ENCODE results near the gene C2orf81.
A peak's percentile ranks its signal among the peaks of the same experiment; 100 is the strongest.
"Not testable (repeated sequence)": the region's sequence is repeated elsewhere in the genome, so short reads cannot be mapped to it uniquely, and the experiment has no call there.

Gene C2orf81
- 0 to 0.96 (median 0.16) reads per million in 3 experiments for total RNA-seq

- peak; percentile 95 for DNase-seq
These were observed at the start of gene C2orf81, which contains the start of gene WDR54 for GRCh38 chr2:74421221-74421870. C2orf81 (minus strand) TSS chr2:74421619; CDS start chr2:74421560, 59 bp downstream. WDR54 (plus strand) TSS chr2:74421730; CDS start chr2:74422154, 424 bp downstream.

- not testable (repeated sequence) for DNase-seq
These were observed 49.3 kb upstream of the C2orf81 start for GRCh38 chr2:74470742-74471141.

DNA sequence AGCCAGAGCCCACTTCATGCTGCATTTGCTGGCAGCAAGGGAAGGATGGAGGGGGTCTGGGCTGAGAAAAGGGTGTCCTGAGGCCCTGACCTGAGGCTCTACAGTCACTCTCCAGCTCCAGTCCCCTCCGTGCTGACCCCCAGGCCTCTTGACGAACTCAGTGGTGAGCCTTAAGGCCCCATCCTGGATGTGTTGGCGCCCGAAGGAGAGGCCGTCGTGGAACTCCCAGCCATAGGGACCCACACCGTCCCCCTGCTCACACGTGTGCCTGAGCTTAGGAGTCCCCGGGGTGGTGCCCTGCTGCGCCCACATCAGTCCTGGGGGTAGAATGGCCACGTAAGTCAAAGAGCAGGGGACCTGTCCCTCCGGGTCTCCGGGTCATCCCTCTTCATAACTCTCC lies 43.0 kb upstream of the C2orf81 start:
- no peak for DNase-seq

- DNase-seq = no peak
These were observed 41.3 kb upstream of the C2orf81 start for GRCh38 chr2:74462786-74463105.

GRCh38 chr2:74462054-74462785 lies 40.8 kb upstream of the C2orf81 start:
- no peak for DNase-seq

DNA sequence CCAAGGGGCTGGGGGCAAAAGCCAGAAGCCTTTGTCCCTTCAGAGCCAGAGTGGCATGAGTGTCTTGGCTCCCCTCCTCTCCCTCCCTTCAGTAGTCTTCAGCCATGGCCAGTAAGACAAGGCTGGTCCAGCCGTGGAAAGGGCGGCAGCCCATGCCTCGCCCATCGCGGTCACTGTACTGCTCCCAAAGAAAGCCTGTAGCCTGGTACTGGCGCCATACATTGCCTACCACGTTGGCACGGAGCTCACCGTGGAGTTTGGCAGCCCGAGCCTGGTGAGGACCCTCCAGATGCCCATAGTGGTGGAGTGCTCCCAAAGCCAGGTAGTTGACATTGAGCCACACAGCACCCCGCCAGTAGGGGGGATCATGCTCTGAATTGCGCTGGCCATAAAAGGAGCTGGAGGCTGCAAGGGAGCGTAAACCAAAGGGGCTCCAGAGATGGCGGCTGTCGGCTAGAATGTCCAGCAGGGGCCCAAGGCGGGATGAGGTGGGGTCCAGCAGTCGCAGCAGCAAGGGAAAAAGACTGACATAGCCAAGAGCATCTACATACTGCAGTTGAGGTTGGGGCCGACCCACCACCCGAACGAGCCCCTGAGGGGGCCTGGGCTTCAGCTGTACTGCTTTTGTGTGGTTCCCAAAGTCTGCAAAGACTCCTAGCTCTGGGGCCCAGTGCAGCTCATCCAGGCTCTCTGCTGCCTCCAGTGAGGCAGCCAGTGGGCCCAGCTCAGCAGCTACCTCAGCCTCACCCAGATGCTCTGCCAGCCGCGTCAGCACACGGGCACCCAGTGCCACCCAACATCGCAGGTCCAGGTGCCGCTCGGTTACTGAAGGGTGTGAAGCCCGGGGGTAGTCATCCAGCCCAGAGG lies 40.0 kb upstream of the C2orf81 start:
- DNase-seq = no peak

DNA sequence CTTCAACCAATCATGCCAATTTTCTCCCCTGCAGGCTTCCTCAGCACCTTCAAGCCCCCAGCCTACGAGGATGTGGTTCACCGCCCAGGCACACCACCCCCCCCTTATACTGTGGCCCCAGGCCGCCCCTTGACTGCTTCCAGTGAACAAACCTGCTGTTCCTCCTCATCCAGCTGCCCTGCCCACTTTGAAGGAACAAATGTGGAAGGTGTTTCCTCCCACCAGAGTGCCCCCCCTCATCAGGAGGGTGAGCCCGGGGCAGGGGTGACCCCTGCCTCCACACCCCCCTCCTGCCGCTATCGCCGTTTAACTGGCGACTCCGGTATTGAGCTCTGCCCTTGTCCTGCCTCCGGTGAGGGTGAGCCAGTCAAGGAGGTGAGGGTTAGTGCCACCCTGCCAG lies 38.8 kb upstream of the C2orf81 start:
- DNase-seq = not testable (repeated sequence)

DNA sequence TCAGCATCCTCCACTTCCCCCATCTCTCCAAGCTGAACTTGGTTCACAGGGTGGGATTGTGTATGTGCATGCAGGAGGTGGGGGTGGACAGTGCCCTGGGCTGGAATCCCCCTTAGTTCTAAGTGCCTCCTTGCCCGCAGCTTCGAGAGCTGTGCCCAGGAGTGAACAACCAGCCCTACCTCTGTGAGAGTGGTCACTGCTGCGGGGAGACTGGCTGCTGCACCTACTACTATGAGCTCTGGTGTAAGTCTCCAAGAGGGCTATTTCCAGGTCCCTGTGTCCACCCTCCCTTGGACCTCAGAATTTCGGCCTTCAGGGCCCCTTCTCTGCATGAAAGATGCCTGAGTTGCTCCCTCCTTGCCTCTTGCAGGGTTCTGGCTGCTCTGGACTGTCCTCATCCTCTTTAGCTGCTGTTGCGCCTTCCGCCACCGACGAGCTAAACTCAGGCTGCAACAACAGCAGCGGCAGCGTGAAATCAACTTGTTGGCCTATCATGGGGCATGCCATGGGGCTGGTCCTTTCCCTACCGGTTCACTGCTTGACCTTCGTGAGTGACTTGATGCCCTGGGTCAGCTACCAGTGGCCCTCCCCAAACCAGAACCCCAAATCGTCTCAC lies 38.2 kb upstream of the C2orf81 start:
- not testable (repeated sequence) for DNase-seq

- no peak for DNase-seq
These were observed 37.5 kb upstream of the C2orf81 start for GRCh38 chr2:74458938-74459363.

DNA sequence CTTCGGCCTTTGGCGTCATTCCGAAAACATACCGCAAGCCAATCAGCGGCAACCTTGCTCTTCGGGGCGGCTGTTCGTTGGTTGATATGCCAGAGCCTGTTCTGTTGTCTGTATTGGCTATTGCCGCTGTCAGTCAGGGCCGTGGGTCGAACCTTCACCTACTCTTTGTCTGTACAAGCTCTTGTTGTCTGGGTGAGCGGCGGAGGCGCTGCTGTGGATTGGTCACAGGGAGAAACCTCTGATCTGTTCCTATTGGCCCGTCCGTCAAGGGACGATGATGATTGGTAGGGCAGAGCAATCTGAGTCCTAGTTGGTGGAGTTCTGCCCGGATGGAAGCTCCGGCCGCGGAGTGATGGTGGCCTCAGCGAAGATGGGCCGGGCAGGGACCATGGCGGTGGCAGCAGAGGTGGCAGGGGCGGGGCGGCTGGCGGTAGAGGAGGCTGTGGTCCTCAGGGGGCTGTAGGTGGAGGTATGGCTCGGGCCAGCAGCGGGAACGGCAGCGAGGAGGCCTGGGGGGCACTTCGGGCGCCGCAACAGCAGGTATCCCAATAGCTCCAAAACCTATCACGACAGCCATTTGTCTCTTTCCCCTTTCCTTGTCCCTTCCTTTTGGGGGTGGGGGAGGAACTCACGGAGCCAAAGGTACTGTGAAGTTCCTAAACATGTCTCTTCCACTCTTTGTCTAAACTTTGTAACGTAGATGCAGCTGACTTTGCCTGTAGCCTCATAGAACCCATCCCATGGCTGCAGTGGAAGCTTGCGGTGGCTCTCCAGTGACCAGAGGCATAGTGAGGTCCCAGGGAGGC lies 36.9 kb upstream of the C2orf81 start, which contains the start of gene WBP1:
Gene WBP1, plus strand, starts transcription at position 307 of the 806 bp plus-strand sequence. Its CDS starts 165 bp downstream, at position 472.
- DNase-seq = peak; percentile 100

GRCh38 chr2:74457549-74458131 lies 36.2 kb upstream of the C2orf81 start:
- peak; percentile 79 for DNase-seq

- DNase-seq = no peak
These were observed 35.7 kb upstream of the C2orf81 start for GRCh38 chr2:74457129-74457548.

- peak; percentile 97 for DNase-seq
These were observed 33.5 kb upstream of the C2orf81 start, which contains the start of gene INO80B for GRCh38 chr2:74454654-74455511. INO80B (plus strand) TSS chr2:74455087; CDS start chr2:74455117, 30 bp downstream.

DNA sequence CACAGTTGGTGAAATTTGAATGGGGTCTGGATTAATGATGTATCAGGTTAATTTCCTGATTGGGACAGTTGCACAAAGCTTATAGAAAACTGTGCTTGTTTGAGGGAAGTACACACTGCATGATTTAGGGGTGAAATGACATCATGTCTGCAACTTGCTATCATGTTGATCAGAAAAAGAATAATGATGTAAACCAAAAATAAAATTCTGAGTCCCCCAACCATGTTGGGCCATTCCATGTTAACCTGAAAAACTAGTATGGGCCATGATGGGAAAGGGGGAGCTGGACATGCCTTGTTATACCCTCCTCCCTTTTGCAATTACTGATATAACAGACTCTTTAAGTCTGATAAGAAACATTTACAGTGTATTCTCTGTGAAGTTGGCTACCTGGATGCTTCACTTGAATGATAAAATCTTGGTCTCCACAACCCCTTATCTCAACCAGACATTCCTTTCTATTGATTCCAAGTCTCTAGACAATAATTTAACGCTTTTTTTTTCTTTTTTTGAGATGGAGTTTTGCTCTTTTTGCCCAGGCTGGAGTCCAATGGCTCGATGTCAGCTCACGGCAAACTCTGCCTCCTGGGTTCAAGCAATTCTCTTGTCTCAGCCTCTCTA lies 29.3 kb upstream of the C2orf81 start:
- no peak for DNase-seq

DNA sequence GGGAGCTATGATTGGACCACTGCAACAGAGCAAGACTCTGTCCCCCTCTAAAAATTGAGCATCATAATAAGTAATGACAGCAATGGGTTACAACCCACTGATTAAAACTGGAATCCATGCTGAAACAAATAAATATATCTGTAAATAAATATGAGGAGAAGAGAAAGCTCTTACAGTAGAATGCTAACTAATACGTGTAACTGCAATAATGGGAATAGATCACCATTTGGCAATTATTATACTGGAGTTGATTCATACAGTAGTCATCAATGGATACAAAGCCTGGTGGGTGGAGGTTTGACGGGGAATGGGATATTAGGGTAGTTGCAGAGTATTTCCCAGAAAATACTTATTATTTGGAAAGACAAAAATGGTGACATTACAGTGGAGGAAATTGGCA lies 27.4 kb upstream of the C2orf81 start:
- no peak for DNase-seq

DNA sequence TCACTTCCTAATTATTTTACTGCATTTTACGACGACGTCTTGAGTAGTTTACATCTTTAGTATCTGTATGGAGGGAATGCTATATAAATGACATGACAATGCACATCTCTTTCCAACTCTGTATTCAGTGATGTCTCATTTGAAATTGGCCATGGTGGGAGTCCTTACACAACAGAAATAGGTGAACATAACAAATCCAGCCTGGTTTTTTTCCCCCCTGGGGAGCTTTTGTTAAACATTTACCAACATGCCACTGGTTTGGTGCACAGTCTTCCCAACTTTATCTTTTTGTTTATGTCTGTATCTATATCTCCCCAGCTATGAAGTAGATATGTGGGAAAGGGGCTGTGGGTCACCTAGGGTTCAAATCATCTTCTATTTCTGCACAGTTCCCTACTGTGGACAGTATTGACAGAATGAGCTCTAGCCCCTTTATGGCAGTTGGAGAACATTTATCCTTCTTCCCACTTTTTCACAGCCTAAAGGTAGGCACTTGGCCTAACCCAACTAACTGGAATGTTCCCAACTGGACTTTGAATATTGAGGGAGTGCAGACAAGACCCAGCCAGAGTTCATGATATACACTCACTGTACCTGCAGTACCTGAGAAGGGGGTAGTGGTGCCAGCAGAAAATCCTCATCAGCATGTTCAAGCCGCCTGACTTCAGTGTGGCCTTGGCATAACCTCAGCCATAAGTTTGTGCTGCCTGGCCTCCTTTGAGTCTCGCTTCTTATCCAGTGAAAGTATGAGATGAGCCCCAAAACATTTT lies 26.0 kb upstream of the C2orf81 start:
- DNase-seq = no peak

- DNase-seq = no peak
These were observed 23.3 kb upstream of the C2orf81 start for GRCh38 chr2:74444498-74445318.

All from central memory CD4-positive, alpha-beta T cell (primary cell).